Smooth muscle cell (in vitro differentiated cells): ENCODE data around the gene SGCA. TPM values are rescaled to one million over a fixed set of nuclear protein-coding genes. Genes with fewer than 3 reads are reported as not detected.

ENCODE experiments used
- DNase-seq: peaks from one replicate; lab custom pipeline; 2025; ENCODE audit not compliant: unreplicated experiment; lab: John Stamatoyannopoulos, UW
- H2AFZ ChIP-seq: fragments of 200-600 bp; sonication (generic); 2 replicates; pipeline ENCODE4 v1.6.0; 2016; ENCODE audit warnings: antibody characterized with exemption, low read depth, mild to moderate bottlenecking
- H3F3A ChIP-seq: fragments of 200-600 bp; sonication (generic); 2 replicates; pipeline ENCODE4 v1.6.0; 2017; ENCODE audit warnings: antibody characterized with exemption, low read depth
- H3K27ac ChIP-seq: fragments of 200-600 bp; sonication (generic); 2 replicates; pipeline ENCODE4 v1.5.1; 2016; ENCODE audit warnings: low read depth, mild to moderate bottlenecking
- H3K27me3 ChIP-seq: fragments of 200-600 bp; sonication (generic); 2 replicates; pipeline ENCODE4 v1.6.1; 2016; ENCODE audit warnings: low read depth, mild to moderate bottlenecking
- H3K36me3 ChIP-seq: fragments of 200-600 bp; sonication (generic); 2 replicates; pipeline ENCODE4 v1.5.1; 2016; ENCODE audit warnings: low read depth
- H3K4me1 ChIP-seq: fragments of 200-600 bp; sonication (generic); 2 replicates; pipeline ENCODE4 v1.5.1; 2016; ENCODE audit warnings: low read depth
- H3K4me2 ChIP-seq: fragments of 200-600 bp; sonication (generic); 2 replicates; pipeline ENCODE4 v1.6.0; 2016; ENCODE audit warnings: mild to moderate bottlenecking
- H3K4me3 ChIP-seq: fragments of 200-600 bp; sonication (generic); 2 replicates; pipeline ENCODE4 v1.5.1; 2016; ENCODE audit warnings: mild to moderate bottlenecking
- H3K79me2 ChIP-seq: fragments of 200-600 bp; sonication (generic); 2 replicates; pipeline ENCODE4 v1.6.0; 2016; ENCODE audit warnings: low read depth, mild to moderate bottlenecking
- H3K9ac ChIP-seq: fragments of 200-600 bp; sonication (generic); 2 replicates; pipeline ENCODE4 v1.6.0; 2016; ENCODE audit warnings: low read depth
- H3K9me3 ChIP-seq: fragments of 200-600 bp; sonication (generic); replicated peaks from 2 replicates; pipeline ENCODE4 v1.5.1; 2016; ENCODE audit warnings: low read depth
- H4K20me1 ChIP-seq: fragments of 200-600 bp; sonication (generic); 2 replicates; pipeline ENCODE4 v1.6.0; 2016; ENCODE audit warnings: low read depth
- CTCF ChIP-seq: fragments of 200-600 bp; sonication (generic); IDR thresholded peaks from 2 replicates; pipeline ENCODE4 v1.5.1; 2017; ENCODE audit warnings: borderline replicate concordance, mild to moderate bottlenecking, antibody characterized with exemption; ENCODE audit not compliant: insufficient read depth, poor library complexity, severe bottlenecking
- WGBS: methylation state at CpG from one replicate; pipeline ENCODE4 v1.1.7; 2016; ENCODE audit warnings: low lambda C conversion rate; 5-methylcytosine and 5-hydroxymethylcytosine counted together
- polyA plus RNA-seq: library from polyadenylated mRNA; unstranded; fragments of >200 nt; fragmentation: Nextera tagmentation; extraction: Ambion mirVana; gene quantifications from 2 replicates; pipeline ENCODE4 v1.2.1, GENCODE V29; 2016
- total RNA-seq: library from RNA; depleted of rRNA; stranded (reverse); fragments of >200 nt; gene quantifications from 2 replicates; pipeline ENCODE4 v1.2.3, GENCODE V29; 2014

SGCA gene
- total and polyA plus RNA-seq, 2 experiments from 2014 or later = 2.1 TPM; not detected in 1

DNA sequence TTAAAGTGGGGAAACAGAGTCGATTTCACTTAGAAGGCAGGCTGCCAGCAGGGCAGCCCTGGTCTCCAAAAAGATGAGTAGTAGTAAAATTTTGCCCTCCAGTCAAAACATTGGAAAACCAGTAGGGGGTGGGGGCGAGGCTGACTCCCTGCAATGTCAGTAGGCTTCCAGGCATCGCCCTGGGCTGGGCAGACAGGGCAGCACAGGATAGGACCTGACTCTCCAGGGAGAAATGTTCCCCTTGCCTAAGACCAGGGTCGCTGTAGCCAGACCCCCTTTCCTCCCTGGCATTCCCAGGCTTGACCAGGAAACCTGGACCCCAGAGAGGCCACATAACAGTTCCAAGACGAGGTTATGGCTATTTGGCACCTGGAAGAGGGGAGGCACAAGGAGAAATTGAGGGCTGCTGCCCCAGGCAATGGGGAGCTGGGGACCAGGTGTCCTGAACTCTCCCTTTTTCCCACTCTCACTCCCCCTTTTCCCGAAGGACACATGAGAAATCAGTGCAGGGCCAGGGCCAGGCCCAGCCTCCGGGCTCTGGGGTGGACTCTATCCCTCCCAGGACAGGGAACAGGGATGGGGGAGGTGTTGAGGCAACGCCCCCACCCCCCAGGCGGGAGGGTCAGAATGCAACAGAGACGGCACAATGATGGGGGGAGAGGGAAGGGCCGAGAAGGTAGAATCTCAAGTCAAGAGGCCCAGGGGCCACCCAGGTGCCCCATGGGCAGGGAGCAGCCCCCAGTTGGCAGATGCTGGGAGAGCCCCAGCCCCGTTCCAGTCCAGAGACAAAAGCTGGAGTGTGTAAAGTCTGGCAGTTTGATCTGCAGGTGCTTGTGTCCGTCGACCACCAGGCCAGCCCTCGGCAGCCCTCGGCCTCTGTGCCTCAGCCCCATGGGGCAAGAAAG is 31.3 kb upstream of the SGCA start:
- DNase-seq = no peak
- Histone ChIP-seq H4K20me1 (peaks cover 46% of the 10 kb centered on the region), H3K4me2 (no peak overlapping the region), H3K9ac (no peak overlapping the region), H3K4me3 (no peak overlapping the region), H3K27ac (no peak overlapping the region), H3K27me3 (no peaks in the 10 kb centered on the region), H3K79me2 (no peaks in the 10 kb centered on the region), H3K36me3 (no peaks in the 10 kb centered on the region), H2AFZ (no peak overlapping the region), H3K4me1 (peaks cover 12% of the 10 kb centered on the region), H3K9me3 (no peaks in the 10 kb centered on the region), H3F3A (peaks cover 14% of the 10 kb centered on the region)
- TF ChIP-seq CTCF = no peak
- 74% methylated on average over 16 of the region's 16 CpGs for WGBS

- Histone ChIP-seq H3F3A (peaks cover 14% of the 10 kb centered on the region), H4K20me1 (peaks cover 57% of the 10 kb centered on the region), H3K9me3 (no peaks in the 10 kb centered on the region), H3K27ac (no peak overlapping the region), H3K27me3 (no peaks in the 10 kb centered on the region), H2AFZ (no peak overlapping the region), H3K36me3 (no peaks in the 10 kb centered on the region), H3K79me2 (no peaks in the 10 kb centered on the region), H3K4me1 (peaks cover 7% of the 10 kb centered on the region), H3K4me2 (no peak overlapping the region), H3K4me3 (no peak overlapping the region), H3K9ac (no peak overlapping the region)
- WGBS = 96% methylated on average over 15 of the region's 16 CpGs
- DNase-seq = no peak
- no peak for TF ChIP-seq CTCF
These were observed 30.3 kb upstream of the SGCA start for GRCh38 chr17:50135316-50136095.

DNA sequence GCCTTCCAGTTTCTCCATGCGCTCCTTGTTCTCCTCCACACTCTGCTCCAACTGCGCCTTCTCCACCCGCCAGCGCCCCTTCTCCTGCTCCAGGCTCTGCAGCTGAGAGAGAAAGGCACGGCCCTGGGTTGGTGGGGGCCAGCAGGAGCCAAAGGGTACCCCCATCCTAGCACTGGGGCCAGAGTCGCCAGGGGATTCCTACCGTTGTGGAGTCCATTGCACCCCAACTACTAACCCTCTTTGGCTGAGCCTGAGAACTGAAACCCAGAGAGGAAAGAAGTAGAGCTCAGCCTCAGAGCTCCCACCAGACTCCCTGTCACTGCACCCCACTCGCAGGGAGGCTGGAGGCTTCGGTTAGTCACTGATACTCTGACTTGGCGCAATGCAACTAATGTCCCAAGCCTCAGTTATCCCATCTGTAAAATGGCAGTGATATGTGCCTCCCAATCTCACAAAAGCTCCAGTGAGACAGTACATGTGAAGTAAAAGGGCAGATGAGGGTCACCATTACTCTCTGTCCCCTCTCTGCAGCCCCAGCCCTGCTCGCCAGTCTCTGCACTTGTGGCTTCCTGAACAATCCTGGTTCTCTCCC is 29.6 kb upstream of the SGCA start:
- Histone ChIP-seq H3K79me2 (no peaks in the 10 kb centered on the region), H3K27me3 (no peaks in the 10 kb centered on the region)

More for the DNA sequence above, 29.6 kb upstream of the SGCA start:
- 97% methylated on average over 11 of the region's 11 CpGs for WGBS
- Histone ChIP-seq H2AFZ (no peak overlapping the region), H3K9me3 (no peaks in the 10 kb centered on the region), H4K20me1 (peaks cover 63% of the 10 kb centered on the region), H3K9ac (no peak overlapping the region), H3K4me1 (no peaks in the 10 kb centered on the region), H3K27ac (no peak overlapping the region), H3F3A (peaks cover 14% of the 10 kb centered on the region), H3K4me3 (no peak overlapping the region), H3K4me2 (no peak overlapping the region), H3K36me3 (no peaks in the 10 kb centered on the region)
- no peak for TF ChIP-seq CTCF
- DNase-seq = no peak
